K562 (cell line): Measurements from ENCODE around the gene APOO. TPM values are rescaled to one million over a fixed set of nuclear protein-coding genes. Genes with fewer than 3 reads are reported as not detected.

ENCODE experiments used
- BCLAF1 ChIP-seq, 2 experiments: fragments of 450-650 bp in 1 of 2; IDR thresholded peaks; 2 replicates each; pipeline ENCODE4 v1.6.1; 2011 to 2017; ENCODE audit warnings: low read depth in 2 of 2, antibody characterized with exemption in 1 of 2, borderline replicate concordance in 1 of 2, low read length in 1 of 2, mild to moderate bottlenecking in 1 of 2, mixed read lengths in 1 of 2; ENCODE audit not compliant: control insufficient read depth in 1 of 2
- BRF2 ChIP-seq: IDR thresholded peaks from 3 replicates; pipeline ENCODE4 v1.6.1; 2011; ENCODE audit warnings: borderline replicate concordance, mild to moderate bottlenecking; ENCODE audit not compliant: insufficient read length, insufficient read depth
- CBX3 ChIP-seq, 2 experiments: IDR thresholded peaks; 1 replicate in 1 of 2; 2 replicates in 1 of 2; pipeline ENCODE4 v1.6.1; 2012; ENCODE audit warnings: inconsistent platforms in 2 of 2, low read length in 2 of 2, borderline replicate concordance in 1 of 2, control low read depth in 1 of 2
- DMBX1 ChIP-seq: fragments of 250-450 bp; sonication (Bioruptor Pico); IDR thresholded peaks from 2 replicates; pipeline ENCODE4 v1.8.0; 2022; ENCODE audit warnings: inconsistent platforms, mild to moderate bottlenecking, moderate library complexity, borderline replicate concordance
- EP400 ChIP-seq: fragments of 450-650 bp; IDR thresholded peaks from 2 replicates; pipeline ENCODE4 v1.6.1; 2017; ENCODE audit warnings: antibody characterized with exemption, mild to moderate bottlenecking, moderate library complexity
- IRF1 ChIP-seq: sonication (generic); formaldehyde crosslinking; IDR thresholded peaks from 2 replicates; pipeline ENCODE4 v1.8.0; 2022; ENCODE audit warnings: missing genetic modification reagents, mild to moderate bottlenecking, borderline replicate concordance
- MCM7 ChIP-seq, 2 experiments: fragments of 450-650 bp; IDR thresholded peaks; 2 replicates each; pipeline ENCODE4 v1.6.1; 2016 to 2018
- MIER1 ChIP-seq: fragments of 450-650 bp; IDR thresholded peaks from 2 replicates; pipeline ENCODE4 v1.6.1; 2016; ENCODE audit warnings: antibody characterized with exemption, mild to moderate bottlenecking, low read depth
- NFATC3 ChIP-seq: fragments of 450-650 bp; IDR thresholded peaks from 2 replicates; pipeline ENCODE4 v1.6.1; 2017; ENCODE audit warnings: mild to moderate bottlenecking
- POLR2G ChIP-seq: fragments of 200-400 bp; formaldehyde crosslinking; IDR thresholded peaks from 2 replicates; pipeline ENCODE4 v1.6.1; 2017; ENCODE audit warnings: low read depth, mild to moderate bottlenecking, antibody characterized with exemption, low read length, moderate library complexity
- SIRT6 ChIP-seq: IDR thresholded peaks from one replicate; pipeline ENCODE4 v1.6.1; 2012; ENCODE audit warnings: low read depth, mild to moderate bottlenecking, control low read depth, inconsistent platforms, low read length, moderate library complexity
- ZKSCAN3 ChIP-seq: fragments of 250-450 bp; sonication (Bioruptor Pico); IDR thresholded peaks from 2 replicates; pipeline ENCODE4 v1.4.0; 2020
- ZNF311 ChIP-seq: fragments of 250-450 bp; sonication (Bioruptor Pico); IDR thresholded peaks from 2 replicates; pipeline ENCODE4 v1.4.0; 2020; ENCODE audit warnings: mild to moderate bottlenecking, moderate library complexity
- ZNF395 ChIP-seq: fragments of 200-800 bp; sonication (Bioruptor generic); IDR thresholded peaks from 2 replicates; pipeline ENCODE4 v1.6.1; 2017; ENCODE audit warnings: missing genetic modification characterization, missing compliant biosample characterization
- ZNF717 ChIP-seq: fragments of 250-450 bp; sonication (Bioruptor Pico); IDR thresholded peaks from 2 replicates; pipeline ENCODE4 v1.5.0; 2021
- polyA plus RNA-seq, 8 experiments: library from polyadenylated mRNA; depleted of rRNA in 4 of 8; stranded (reverse) in 5 of 8; unstranded in 3 of 8; fragments of >200 nt; fragmentation: Nextera tagmentation in 2 of 8; fragmentation: Illumina TruSeq in 1 of 8; extraction: Ambion mirVana in 2 of 8; extraction: Trizol in 1 of 8; gene quantifications; 2 replicates each; pipeline versions ENCODE4 v1.2.1 to v1.2.3, GENCODE V29; 2011 to 2014; ENCODE audit warnings: inconsistent platforms in 1 of 8, missing spikeins in 1 of 8
- total RNA-seq, 7 experiments: library from RNA; depleted of rRNA in 6 of 7; stranded (reverse); fragments of >200 nt in 6 of 7; fragmentation: Illumina TruSeq in 2 of 7; extraction: Trizol in 2 of 7; gene quantifications; 2 replicates each; pipeline versions ENCODE4 v1.2.1 to v1.2.3, GENCODE V29; 2011 to 2021; ENCODE audit warnings: low replicate concordance in 1 of 7

The APOO gene
- total and polyA plus RNA-seq, 9 of the 15 experiments (the other 6 are each of a cell fraction or from before 2014, with no cell fraction given), result 37.3 to 76.4 (median 60.8) TPM

GRCh38 chrX:23953908-23954269 lies 46.2 kb upstream of the APOO start (continued):
- TF ChIP-seq DMBX1 (CRISPR knock-in tag) (no peak), ZNF395 (CRISPR knock-in tag) (no peak), POLR2G (0 out of 2 replicates have a peak, but pooled peaks have one; percentile 20), SIRT6 (no peak), MCM7 (IDR thresholded peaks at IDR 0.05) (no peak), EP400 (peak; percentile 10; the same call in 1 of the 2 replicates), NFATC3 (no peak), BRF2 (no peak), ZKSCAN3 (CRISPR knock-in tag) (no peak), ZNF717 (no peak), IRF1 (CRISPR knock-in tag) (no peak), MIER1 (no peak), BCLAF1 (IDR thresholded peaks at IDR 0.05; ENCODE audit: borderline replicate concordance in 1 of 2, control insufficient read depth in 1 of 2, low read depth in 2 of 2, low read length in 1 of 2) (no peak), ZNF311 (CRISPR knock-in tag) (no peak), CBX3 (IDR thresholded peaks at IDR 0.05; ENCODE audit: borderline replicate concordance in 1 of 2, low read length in 2 of 2) (no peak)
- TF ChIP-seq, all 486 proteins: peak for 10
